ENCODE measurements around the gene SPG7.

The SPG7 gene

GRCh38 chr16:89498839-89499238, 9.4 kb upstream of the SPG7 start:
- TF ChIP-seq, protein P1, sequence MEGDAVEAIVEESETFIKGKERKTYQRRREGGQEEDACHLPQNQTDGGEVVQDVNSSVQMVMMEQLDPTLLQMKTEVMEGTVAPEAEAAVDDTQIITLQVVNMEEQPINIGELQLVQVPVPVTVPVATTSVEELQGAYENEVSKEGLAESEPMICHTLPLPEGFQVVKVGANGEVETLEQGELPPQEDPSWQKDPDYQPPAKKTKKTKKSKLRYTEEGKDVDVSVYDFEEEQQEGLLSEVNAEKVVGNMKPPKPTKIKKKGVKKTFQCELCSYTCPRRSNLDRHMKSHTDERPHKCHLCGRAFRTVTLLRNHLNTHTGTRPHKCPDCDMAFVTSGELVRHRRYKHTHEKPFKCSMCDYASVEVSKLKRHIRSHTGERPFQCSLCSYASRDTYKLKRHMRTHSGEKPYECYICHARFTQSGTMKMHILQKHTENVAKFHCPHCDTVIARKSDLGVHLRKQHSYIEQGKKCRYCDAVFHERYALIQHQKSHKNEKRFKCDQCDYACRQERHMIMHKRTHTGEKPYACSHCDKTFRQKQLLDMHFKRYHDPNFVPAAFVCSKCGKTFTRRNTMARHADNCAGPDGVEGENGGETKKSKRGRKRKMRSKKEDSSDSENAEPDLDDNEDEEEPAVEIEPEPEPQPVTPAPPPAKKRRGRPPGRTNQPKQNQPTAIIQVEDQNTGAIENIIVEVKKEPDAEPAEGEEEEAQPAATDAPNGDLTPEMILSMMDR (IDR thresholded peaks at IDR 0.05; ENCODE audit: low read depth, low read length) = no peak
- no peaks in the 10 kb centered on the region for H3K9me3 ChIP-seq
- no peak overlapping the region for H3K4me3 ChIP-seq (ENCODE audit: low read depth, low read length)
- no peak for DNase-seq
- no peaks in the 10 kb centered on the region for H3K36me3 ChIP-seq
- no peaks in the 10 kb centered on the region for H3K27me3 ChIP-seq
- no peaks in the 10 kb centered on the region for H3K4me1 ChIP-seq

GRCh38 chr16:89499767-89500166, 8.4 kb upstream of the SPG7 start:
- H3K4me3 ChIP-seq (ENCODE audit: low read depth, low read length) = no peak overlapping the region
- no peaks in the 10 kb centered on the region for H3K9me3 ChIP-seq
- H3K36me3 ChIP-seq = no peaks in the 10 kb centered on the region
- H3K27me3 ChIP-seq = no peaks in the 10 kb centered on the region
- TF ChIP-seq, protein P1 (IDR thresholded peaks at IDR 0.05; ENCODE audit: low read depth, low read length) = no peak
- H3K4me1 ChIP-seq = no peaks in the 10 kb centered on the region
- no peak for DNase-seq

DNA sequence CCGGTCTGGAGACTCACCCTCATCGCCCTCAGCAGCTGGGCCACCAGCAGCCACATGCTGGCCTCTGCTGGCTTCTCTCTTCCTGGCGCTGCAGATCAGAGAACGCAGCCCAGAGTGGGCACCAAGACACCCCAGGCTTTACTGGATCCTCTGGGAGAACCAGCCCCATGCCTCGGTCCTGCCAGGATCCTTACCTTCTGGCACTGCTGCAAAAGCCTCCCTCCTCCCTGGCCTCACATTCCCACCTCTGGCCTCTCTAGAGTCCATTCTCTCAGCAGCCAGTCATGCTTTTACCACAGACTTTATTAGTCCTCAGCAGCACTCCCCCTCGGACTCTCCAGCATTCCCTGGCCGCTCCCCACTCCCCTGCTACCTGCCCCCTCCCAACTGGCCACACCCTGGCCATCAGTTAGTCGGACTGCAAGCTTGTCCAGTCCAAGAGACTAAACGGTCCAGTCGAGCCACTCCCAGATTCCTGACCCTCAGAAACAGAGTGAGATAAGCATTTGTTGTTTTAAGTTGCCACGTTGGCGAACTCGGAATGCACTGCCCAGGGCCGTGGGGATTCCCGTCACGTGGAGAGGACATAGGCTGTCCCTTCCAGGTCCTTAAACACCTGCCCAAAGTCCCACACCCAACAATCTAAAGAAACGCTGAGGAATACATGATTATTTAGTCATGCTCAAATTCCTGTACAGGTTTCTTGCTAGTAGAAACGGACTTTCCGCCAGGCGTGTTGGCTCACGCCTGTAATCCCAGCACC, 5.9 kb upstream of the SPG7 start:
- no peak for DNase-seq
- no peaks in the 10 kb centered on the region for H3K4me1 ChIP-seq
- TF ChIP-seq, protein P1 (IDR thresholded peaks at IDR 0.05; ENCODE audit: low read depth, low read length) = no peak; the same call in 1 of the 2 replicates
- no peaks in the 10 kb centered on the region for H3K27me3 ChIP-seq
- no peaks in the 10 kb centered on the region for H3K36me3 ChIP-seq
- H3K4me3 ChIP-seq (ENCODE audit: low read depth, low read length) = no peak overlapping the region
- H3K9me3 ChIP-seq = no peaks in the 10 kb centered on the region

- no peaks in the 10 kb centered on the region for H3K9me3 ChIP-seq
- TF ChIP-seq, protein P1 (IDR thresholded peaks at IDR 0.05; ENCODE audit: low read depth, low read length) = no peak
- DNase-seq = no peak
These were observed 4.1 kb upstream of the SPG7 start for GRCh38 chr16:89504091-89504490.

DNA sequence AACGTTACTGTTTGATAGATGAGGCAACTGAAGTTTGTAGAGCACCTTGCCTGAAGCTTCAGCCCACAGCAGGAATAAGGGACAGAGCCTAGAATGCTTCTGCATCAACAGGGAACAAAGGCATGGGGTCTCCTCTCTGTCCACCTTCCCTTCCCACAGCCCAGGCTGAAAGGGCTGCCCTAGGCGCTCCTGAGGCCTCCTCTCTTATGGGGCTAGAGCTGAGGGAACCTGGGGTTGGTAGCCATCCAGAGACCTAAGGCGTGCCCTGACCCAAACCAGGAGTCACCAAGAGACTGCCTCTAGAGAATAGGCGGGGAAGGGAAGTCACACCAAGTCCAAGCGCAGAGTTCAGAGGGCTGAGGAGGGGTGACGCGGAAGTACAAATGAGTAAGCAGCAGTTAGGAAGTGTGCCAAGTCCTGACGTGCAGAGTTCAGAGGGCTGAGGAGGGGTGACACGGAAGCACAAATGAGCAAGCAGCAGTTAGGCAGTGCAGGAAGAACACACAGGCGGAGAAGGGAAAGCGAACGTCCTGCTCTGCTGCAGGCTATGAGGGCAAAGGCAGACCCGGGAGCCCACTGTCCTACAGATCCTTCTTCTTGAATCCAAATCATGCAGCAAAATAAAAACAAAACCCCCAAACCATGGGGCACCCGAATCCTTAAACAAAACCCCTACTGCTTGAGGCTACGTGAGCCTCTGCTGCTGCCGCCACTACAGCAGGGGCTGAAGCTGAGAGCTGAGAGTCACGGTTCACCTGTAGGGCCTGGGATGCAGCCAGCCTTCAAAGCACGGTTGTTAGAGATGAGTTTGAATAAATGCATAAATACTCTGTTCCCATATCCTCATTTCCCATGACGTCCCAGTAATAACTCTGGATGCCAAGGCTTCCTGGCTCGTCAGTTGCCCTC, 2.7 kb upstream of the SPG7 start:
- no peaks in the 10 kb centered on the region for H3K4me1 ChIP-seq
- H3K9me3 ChIP-seq = no peaks in the 10 kb centered on the region
- DNase-seq = peak; percentile 43
- no peaks in the 10 kb centered on the region for H3K27me3 ChIP-seq
- H3K36me3 ChIP-seq = peaks cover under 1% of the 10 kb centered on the region
- no peak overlapping the region for H3K4me3 ChIP-seq (ENCODE audit: low read depth, low read length)
- TF ChIP-seq, protein P1 (IDR thresholded peaks at IDR 0.05; ENCODE audit: low read depth, low read length) = no peak

More at GRCh38 chr16:89504091-89504490, 4.1 kb upstream of the SPG7 start:
- Histone ChIP-seq H3K27me3 (no peaks in the 10 kb centered on the region), H3K4me3 (ENCODE audit: low read depth, low read length) (no peak overlapping the region), H3K4me1 (no peaks in the 10 kb centered on the region), H3K36me3 (no peaks in the 10 kb centered on the region)

All from BE2C (cell line).